Measurements from ENCODE around the gene SLC15A3.
A peak's percentile ranks its signal among the peaks of the same experiment; 100 is the strongest.

The SLC15A3 gene

GRCh38 chr11:60889869-60890311, 62.1 kb downstream of the SLC15A3 start:
- DNase-seq (ENCODE audit: low spot score): no peak

GRCh38 chr11:60887556-60887955, 64.4 kb downstream of the SLC15A3 start:
- DNase-seq (ENCODE audit: low spot score): peak; percentile 77
